Subcutaneous adipose tissue (tissue), 4 donors: ENCODE data around the gene GSDMA. TPM values are rescaled to one million over a fixed set of nuclear protein-coding genes. Genes with fewer than 3 reads are reported as not detected.

ENCODE experiments used
- CTCF ChIP-seq: fragments of 450-650 bp; IDR thresholded peaks from one replicate; pipeline ENCODE4 v1.5.1; 2016; ENCODE audit warnings: low read depth, mild to moderate bottlenecking, control low read depth, antibody characterized with exemption, moderate library complexity
- total RNA-seq, 4 donors: library from RNA; depleted of rRNA; stranded (reverse); fragments of >200 nt; gene quantifications; one replicate each; pipeline ENCODE4 v1.1.0, GENCODE V29; 2016

GSDMA gene
- total RNA-seq, 4 donors from 2014 or later, result 1.3 to 9.0 (median 7.1) TPM; not detected in 1

- TF ChIP-seq CTCF, result no peak
Observed at GRCh38 chr17:40018211-40019121, 55.7 kb downstream of the GSDMA start.

- TF ChIP-seq CTCF, result no peak
Observed at GRCh38 chr17:40019140-40019991, 56.6 kb downstream of the GSDMA start.

- no peak for TF ChIP-seq CTCF
Observed at GRCh38 chr17:40020146-40020545, 57.3 kb downstream of the GSDMA start.

GRCh38 chr17:40021451-40021971 is 58.7 kb downstream of the GSDMA start:
- no peak for TF ChIP-seq CTCF

GRCh38 chr17:40022497-40022896 is 59.7 kb downstream of the GSDMA start:
- TF ChIP-seq CTCF, result no peak

GRCh38 chr17:40022961-40023541 is 60.2 kb downstream of the GSDMA start:
- no peak for TF ChIP-seq CTCF
